Liver (tissue), 9 donors: ENCODE data around the gene PHKB. TPM values are rescaled to one million over a fixed set of nuclear protein-coding genes. Genes with fewer than 3 reads are reported as not detected.
"Not testable (repeated sequence)": the region's sequence is repeated elsewhere in the genome, so short reads cannot be mapped to it uniquely, and the experiment has no call there.

Source experiments
- DNase-seq: peaks from one replicate; pipeline ENCODE4 v3.0.0-alpha.2; 2017; ENCODE audit warnings: low spot score
- H3K27ac ChIP-seq, 2 donors: one replicate each; pipeline ENCODE4 v1.7.0; 2013; ENCODE audit warnings: inconsistent platforms in 2 of 2, low read length in 2 of 2, control low read depth in 1 of 2, low read depth in 1 of 2, mild to moderate bottlenecking in 1 of 2
- H3K27me3 ChIP-seq, 4 donors: one replicate each; pipeline versions ENCODE4 v1.6.1 to v1.7.0; 2013; ENCODE audit warnings: low read length in 3 of 4, inconsistent platforms in 1 of 4, mild to moderate bottlenecking in 1 of 4, moderate library complexity in 1 of 4; ENCODE audit not compliant: control insufficient read depth in 4 of 4, insufficient read depth in 4 of 4
- H3K36me3 ChIP-seq, 4 donors: one replicate each; pipeline versions ENCODE4 v1.6.1 to v1.7.0; 2013; ENCODE audit warnings: low read length in 3 of 4, mild to moderate bottlenecking in 3 of 4, low read depth in 1 of 4, moderate library complexity in 1 of 4; ENCODE audit not compliant: control insufficient read depth in 4 of 4, insufficient read depth in 3 of 4
- H3K4me1 ChIP-seq, 4 donors: one replicate each; pipeline versions ENCODE4 v1.6.1 to v1.7.0; 2013; ENCODE audit warnings: low read length in 3 of 4, mild to moderate bottlenecking in 3 of 4, moderate library complexity in 1 of 4; ENCODE audit not compliant: control insufficient read depth in 4 of 4, insufficient read depth in 4 of 4
- H3K4me3 ChIP-seq, 3 donors: one replicate each; pipeline versions ENCODE4 v1.6.1 to v1.7.0; 2013; ENCODE audit warnings: low read length in 3 of 3, control low read depth in 1 of 3, low read depth in 1 of 3, mild to moderate bottlenecking in 1 of 3
- H3K9ac ChIP-seq, 2 donors: one replicate each; pipeline ENCODE4 v1.7.0; 2013; ENCODE audit warnings: low read length in 2 of 2, mild to moderate bottlenecking in 2 of 2, moderate library complexity in 2 of 2, control low read depth in 1 of 2, low read depth in 1 of 2
- H3K9me3 ChIP-seq, 4 donors: one replicate each; pipeline versions ENCODE4 v1.6.1 to v1.7.0; 2013; ENCODE audit warnings: low read length in 3 of 4; ENCODE audit not compliant: control insufficient read depth in 4 of 4
- ATF3 ChIP-seq: IDR thresholded peaks from 2 replicates; pipeline ENCODE4 v1.6.1; 2016; ENCODE audit warnings: antibody characterized with exemption
- CTCF ChIP-seq: fragments of 150-350 bp; IDR thresholded peaks from 2 replicates; pipeline ENCODE4 v1.5.1; 2017; ENCODE audit warnings: improper control_type of control experiment, low read depth, low read length; ENCODE audit not compliant: missing input control
- EGR1 ChIP-seq, 2 donors: IDR thresholded peaks; 2 replicates each; pipeline ENCODE4 v1.6.1; 2016 to 2018; ENCODE audit warnings: antibody characterized with exemption in 2 of 2, low read depth in 2 of 2
- FOXA1 ChIP-seq: IDR thresholded peaks from 2 replicates; pipeline ENCODE4 v1.6.1; 2016; ENCODE audit warnings: antibody characterized with exemption
- FOXA2 ChIP-seq: IDR thresholded peaks from 2 replicates; pipeline ENCODE4 v1.6.1; 2016; ENCODE audit warnings: antibody characterized with exemption
- GABPA ChIP-seq, 2 donors: IDR thresholded peaks in 1 of 2; conservative IDR thresholded peaks in 1 of 2; 2 replicates each; pipeline ENCODE4 v1.6.1; 2016; ENCODE audit warnings: antibody characterized with exemption in 2 of 2, mild to moderate bottlenecking in 1 of 2, moderate library complexity in 1 of 2
- HNF4A ChIP-seq, 2 donors: conservative IDR thresholded peaks; 2 replicates each; pipeline ENCODE4 v1.6.1; 2016; ENCODE audit warnings: antibody characterized with exemption in 2 of 2, mild to moderate bottlenecking in 2 of 2
- HNF4G ChIP-seq: IDR thresholded peaks from 2 replicates; pipeline ENCODE4 v1.6.1; 2016; ENCODE audit warnings: antibody characterized with exemption
- MAX ChIP-seq: IDR thresholded peaks from 2 replicates; pipeline ENCODE4 v1.6.1; 2016; ENCODE audit warnings: antibody characterized with exemption
- NR2F2 ChIP-seq: IDR thresholded peaks from 2 replicates; pipeline ENCODE4 v1.6.1; 2016; ENCODE audit warnings: antibody characterized with exemption
- REST ChIP-seq: IDR thresholded peaks from 2 replicates; pipeline ENCODE4 v1.6.1; 2016; ENCODE audit warnings: antibody characterized with exemption, mild to moderate bottlenecking
- RXRA ChIP-seq, 2 donors: IDR thresholded peaks; 2 replicates each; pipeline ENCODE4 v1.6.1; 2017 to 2018; ENCODE audit warnings: antibody characterized with exemption in 2 of 2, mild to moderate bottlenecking in 1 of 2
- SP1 ChIP-seq: IDR thresholded peaks from 2 replicates; pipeline ENCODE4 v1.6.1; 2018; ENCODE audit warnings: antibody characterized with exemption, mild to moderate bottlenecking
- TAF1 ChIP-seq: conservative IDR thresholded peaks from 2 replicates; pipeline ENCODE4 v1.6.1; 2016; ENCODE audit warnings: antibody characterized with exemption, mild to moderate bottlenecking
- YY1 ChIP-seq: IDR thresholded peaks from 2 replicates; pipeline ENCODE4 v1.6.1; 2016; ENCODE audit warnings: antibody characterized with exemption, mild to moderate bottlenecking
- ZBTB33 ChIP-seq: IDR thresholded peaks from 2 replicates; pipeline ENCODE4 v1.6.1; 2016; ENCODE audit warnings: antibody characterized with exemption
- WGBS: extraction: QIAGEN DNeasy Blood & Tissue Kit; methylation state at CpG from one replicate; pipeline ENCODE4 v1.1.7; 2013; 5-methylcytosine and 5-hydroxymethylcytosine counted together
- polyA plus RNA-seq, 2 donors: library from polyadenylated mRNA; stranded (reverse) in 1 of 2; unstranded in 1 of 2; fragments of 200-250 nt in 1 of 2; fragments of >200 nt in 1 of 2; fragmentation: Nextera tagmentation in 1 of 2; extraction: Ambion mirVana in 1 of 2; gene quantifications; one replicate each; pipeline versions ENCODE4 v1.2.1 to v1.2.3, GENCODE V29; 2013 to 2015
- total RNA-seq, 2 donors: library from RNA; depleted of rRNA; stranded (reverse); fragments of >200 nt; gene quantifications; one replicate each; pipeline ENCODE4 v1.2.3, GENCODE V29; 2014
- donor health status: healthy.
- donor health status: healthy.
- donor health status: healthy.
- donor health status: healthy.
- donor health status: healthy.

PHKB gene
- total and polyA plus RNA-seq, 4 donors = 13.2 to 49.1 (median 29.0) TPM

- no peak for TF ChIP-seq NR2F2
These were observed 29.2 kb upstream of the PHKB start (continued) for GRCh38 chr16:47431960-47432359.

GRCh38 chr16:47434274-47434673 is 26.9 kb upstream of the PHKB start:
- H3K4me1 ChIP-seq, H3K9me3 ChIP-seq, H3K9ac ChIP-seq, H3K27ac ChIP-seq, H3K36me3 ChIP-seq, DNase-seq, H3K27me3 ChIP-seq, H3K4me3 ChIP-seq: not testable (repeated sequence)
- 91% methylated on average over 2 of the region's 2 CpGs for WGBS

GRCh38 chr16:47440066-47440465 is 21.1 kb upstream of the PHKB start:
- not testable (repeated sequence) for H3K36me3 ChIP-seq, H3K4me1 ChIP-seq, H3K4me3 ChIP-seq, H3K9me3 ChIP-seq, H3K27me3 ChIP-seq, DNase-seq, H3K9ac ChIP-seq, H3K27ac ChIP-seq
- 63% methylated on average over 3 of the region's 3 CpGs for WGBS

- not testable (repeated sequence) for H3K4me3 ChIP-seq, H3K9ac ChIP-seq, H3K27me3 ChIP-seq, DNase-seq, H3K4me1 ChIP-seq, H3K27ac ChIP-seq, H3K9me3 ChIP-seq
- H3K36me3 ChIP-seq = peaks cover 0 to 11% (median under 1%) of the 10 kb centered on the region in 4 donors
These were observed 18.2 kb upstream of the PHKB start for GRCh38 chr16:47442884-47443283.

GRCh38 chr16:47446431-47446830 is 14.7 kb upstream of the PHKB start:
- Histone ChIP-seq H3K4me3 (no peak overlapping the region), H3K27ac (no peak overlapping the region), H3K9ac (no peak overlapping the region), H3K27me3 (no peaks in the 10 kb centered on the region), H3K9me3 (no peaks in the 10 kb centered on the region), H3K36me3 (peaks cover 0 to 15% (median under 1%) of the 10 kb centered on the region in 4 donors), H3K4me1 (peaks cover 0 to 8% (median 3%) of the 10 kb centered on the region in 4 donors)
- no peak for DNase-seq
- WGBS = 97% methylated on average over 3 of the region's 3 CpGs
- TF ChIP-seq EGR1 (IDR thresholded peaks at IDR 0.05; ENCODE audit: low read depth in 2 of 2) (no peak), FOXA2 (no peak), REST (no peak), FOXA1 (no peak), TAF1 (no peak), HNF4G (no peak), YY1 (no peak), SP1 (no peak), ZBTB33 (no peak), NR2F2 (no peak), ATF3 (no peak), CTCF (no peak), GABPA (IDR thresholded peaks at IDR 0.05 in 1 of 2, conservative IDR thresholded peaks at IDR 0.05 in 1 of 2) (no peak), HNF4A (conservative IDR thresholded peaks at IDR 0.05) (no peak), RXRA (IDR thresholded peaks at IDR 0.05) (no peak), MAX (no peak)
